T-helper 1 cell treated with Interleukin-12 subunit alpha and Interleukin-12 subunit beta and Interleukin-4 antibody, amounts not matched to agents 30 ng/mL and 1 ng/mL, for 36 hours (primary cell): Measurements from ENCODE around the gene SLC25A27. TPM values are rescaled to one million over a fixed set of nuclear protein-coding genes. Genes with fewer than 3 reads are reported as not detected.
"Not testable (repeated sequence)": the region's sequence is repeated elsewhere in the genome, so short reads cannot be mapped to it uniquely, and the experiment has no call there.

Experiments
- intact Hi-C: fragments of 100-400 bp; cut with micrococcal nuclease; formaldehyde crosslinking; loops from one replicate; pipeline ENCODE4 v1.15.1; 2024
- total RNA-seq: library from RNA; stranded (reverse); gene quantifications from 2 replicates; pipeline ENCODE4 v1.2.3, GENCODE V29; 2022

SLC25A27 gene, protein sequence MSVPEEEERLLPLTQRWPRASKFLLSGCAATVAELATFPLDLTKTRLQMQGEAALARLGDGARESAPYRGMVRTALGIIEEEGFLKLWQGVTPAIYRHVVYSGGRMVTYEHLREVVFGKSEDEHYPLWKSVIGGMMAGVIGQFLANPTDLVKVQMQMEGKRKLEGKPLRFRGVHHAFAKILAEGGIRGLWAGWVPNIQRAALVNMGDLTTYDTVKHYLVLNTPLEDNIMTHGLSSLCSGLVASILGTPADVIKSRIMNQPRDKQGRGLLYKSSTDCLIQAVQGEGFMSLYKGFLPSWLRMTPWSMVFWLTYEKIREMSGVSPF
- not detected in 2 replicates for total RNA-seq

DNA sequence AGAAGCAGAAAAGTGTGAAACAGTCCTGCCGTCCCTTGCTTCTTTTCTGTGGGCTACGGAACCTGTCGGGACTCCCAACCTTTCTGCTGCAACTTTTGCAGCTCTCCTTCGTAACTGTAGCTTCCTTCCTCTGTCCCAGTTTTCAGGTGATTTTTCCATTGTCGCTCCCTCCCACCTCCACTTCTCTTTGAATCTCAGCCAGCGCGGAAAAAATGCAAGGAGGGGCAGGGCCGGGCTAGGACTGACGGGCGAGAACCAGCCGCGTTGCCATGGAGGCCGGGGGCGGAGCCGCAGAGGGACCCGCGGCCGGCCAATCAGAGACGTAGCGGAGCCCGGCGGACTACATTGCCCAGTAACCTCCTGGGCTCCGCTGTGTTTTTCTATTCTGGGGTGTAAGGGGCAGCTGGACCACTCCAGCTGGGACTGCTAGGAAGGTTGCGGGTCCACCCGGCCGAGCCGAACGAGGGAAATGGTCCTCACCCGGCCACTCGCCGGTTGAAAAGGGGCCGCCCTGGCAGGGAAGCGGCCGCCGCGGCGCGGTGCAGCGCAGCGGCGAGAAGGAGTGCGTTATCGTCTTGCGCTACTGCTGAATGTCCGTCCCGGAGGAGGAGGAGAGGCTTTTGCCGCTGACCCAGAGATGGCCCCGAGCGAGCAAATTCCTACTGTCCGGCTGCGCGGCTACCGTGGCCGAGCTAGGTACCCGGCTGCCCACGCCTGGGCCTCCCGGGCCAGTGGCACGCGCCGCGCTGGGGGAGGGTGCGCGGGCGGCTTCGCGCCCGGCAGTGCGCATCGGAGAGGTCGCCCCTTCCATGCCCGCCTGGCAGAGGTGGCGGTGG is at the start of gene SLC25A27, which contains the start of gene CYP39A1:
TSS of gene SLC25A27 (plus strand) at position 373 of the 836 bp plus-strand sequence. CDS start at position 591, 218 bp downstream.
TSS of gene CYP39A1 (minus strand) at position 216 of the 836 bp plus-strand sequence. CDS start 236 bp downstream, outside the sequence.
- intact Hi-C loops, result loop anchor here (1.0 to 5.0 kb wide), 3 partner anchors 524 to 824 kb away; partner anchors contain the start of genes CD2AP and ENPP4

DNA sequence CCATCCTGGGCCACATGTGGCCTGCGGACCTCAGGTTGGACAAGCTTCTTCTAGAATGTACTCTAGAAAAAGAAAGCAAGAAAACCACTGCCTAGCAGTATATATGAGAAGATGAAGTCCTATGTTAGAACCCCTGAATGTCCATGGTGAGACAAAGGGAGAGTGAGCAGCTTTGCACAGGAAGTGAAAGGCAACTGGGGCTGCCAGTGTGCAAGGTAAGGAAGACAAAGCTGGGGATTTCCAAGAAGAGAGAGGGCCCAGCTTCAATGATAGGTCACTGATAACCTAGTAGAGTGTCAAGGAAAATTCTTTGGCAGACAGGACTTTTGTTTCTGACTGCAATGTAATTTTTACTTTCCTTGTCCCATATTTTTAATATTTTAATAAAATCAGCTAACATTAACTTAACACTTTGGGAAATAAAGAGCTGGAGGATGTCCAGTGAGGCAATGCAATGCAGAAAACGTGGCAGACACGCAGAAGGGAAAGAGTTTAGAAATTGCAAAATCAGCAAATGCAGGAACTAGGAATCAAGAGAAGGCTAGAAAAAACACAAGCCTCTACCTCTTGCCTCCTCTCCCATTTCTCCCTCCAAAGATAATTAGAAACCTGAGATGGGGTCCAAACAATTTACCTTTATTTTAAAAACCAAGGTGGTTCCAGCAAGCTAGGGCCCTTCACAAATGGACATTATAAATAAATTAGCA is 47.5 kb upstream of the SLC25A27 start:
- intact Hi-C loops, result no loop called here

DNA sequence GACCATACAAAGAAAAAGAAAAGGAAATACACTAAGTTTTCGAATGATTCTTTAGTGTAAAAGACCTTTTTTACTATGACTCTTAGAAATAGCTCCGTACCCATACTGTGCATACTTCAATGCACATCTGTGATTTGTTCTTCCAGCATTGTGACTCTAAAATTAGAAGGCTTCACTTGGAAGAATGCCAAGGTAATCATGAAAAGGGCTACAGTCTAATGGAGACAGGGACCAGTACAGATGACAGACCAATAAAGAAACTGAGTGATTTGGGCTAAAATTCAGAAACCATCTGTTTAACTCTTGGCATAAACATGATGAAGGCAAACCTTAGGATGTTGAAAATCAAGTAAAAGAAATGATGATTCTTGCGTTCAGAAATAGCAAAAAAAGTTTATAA is 46.4 kb upstream of the SLC25A27 start:
- intact Hi-C loops, result no loop called here

DNA sequence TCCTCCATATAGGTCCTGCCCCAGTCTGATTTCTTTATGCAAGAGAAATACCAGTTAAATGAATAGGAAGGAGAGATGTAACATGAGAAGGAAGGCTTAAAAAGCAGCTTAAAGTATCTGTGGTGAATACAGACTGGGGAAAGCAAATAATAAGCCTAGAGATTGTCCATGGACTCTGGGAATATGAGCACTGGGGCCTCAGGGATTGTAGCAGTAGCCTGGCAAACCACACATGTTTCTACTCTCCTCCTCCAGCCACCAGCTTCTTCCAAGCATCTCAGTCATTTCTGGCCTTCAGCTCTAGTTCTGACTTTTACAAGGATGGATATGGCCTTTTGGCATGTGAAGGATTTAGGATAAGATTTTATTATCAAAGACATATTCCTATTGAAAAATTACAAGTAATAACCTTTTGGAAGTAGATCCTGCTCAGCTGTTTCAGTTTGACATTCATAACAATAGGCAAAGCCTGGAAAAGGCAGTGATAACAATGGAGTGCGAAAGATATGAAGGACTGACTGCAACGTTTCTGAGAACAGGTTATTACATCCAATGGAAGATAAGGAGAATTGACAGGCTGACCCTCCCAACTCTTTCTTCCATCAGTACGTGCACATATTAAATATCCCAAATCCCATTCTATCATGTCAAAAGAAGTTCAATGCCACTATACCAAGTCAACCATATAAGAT is 41.8 kb upstream of the SLC25A27 start:
- intact Hi-C loops, result no loop called here

DNA sequence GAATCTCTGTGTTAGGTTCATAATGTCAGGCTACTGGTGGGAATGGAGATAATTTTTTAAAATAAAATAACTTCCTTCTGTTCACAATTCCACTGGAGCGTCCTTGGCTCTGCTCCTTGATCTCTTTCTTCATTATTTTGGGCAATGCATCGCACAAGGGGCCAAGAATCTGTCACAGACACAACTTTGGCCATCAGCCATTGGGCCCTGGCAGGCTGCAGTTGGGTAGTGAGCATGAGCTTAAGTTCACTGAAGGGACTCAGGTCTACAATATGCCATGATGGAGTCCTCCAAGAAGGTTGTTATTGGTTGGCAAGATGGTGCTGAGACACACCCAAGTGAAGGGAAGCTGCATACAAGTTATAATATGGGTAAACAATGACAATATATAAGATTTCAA is 40.1 kb upstream of the SLC25A27 start:
- intact Hi-C loops, result no loop called here

DNA sequence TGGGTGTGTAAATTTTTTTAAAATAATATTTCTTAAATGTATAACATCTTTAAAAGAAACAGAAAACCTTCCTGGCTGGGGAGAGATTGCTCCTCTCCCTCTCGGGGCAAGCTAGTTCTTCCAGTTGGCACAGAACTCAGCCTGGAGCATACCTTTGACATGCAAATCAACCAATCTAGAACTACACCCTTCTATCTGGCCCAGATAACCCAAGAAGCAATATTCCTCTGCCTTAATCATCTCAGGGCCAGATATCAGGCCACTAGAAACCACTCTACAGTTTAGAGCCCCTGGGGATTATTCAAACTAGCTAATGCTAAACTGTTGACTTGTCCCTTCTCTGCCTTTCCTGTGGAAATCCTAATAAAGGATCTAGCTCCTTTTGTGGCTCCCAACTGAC is 34.0 kb upstream of the SLC25A27 start:
- intact Hi-C loops, result no loop called here

DNA sequence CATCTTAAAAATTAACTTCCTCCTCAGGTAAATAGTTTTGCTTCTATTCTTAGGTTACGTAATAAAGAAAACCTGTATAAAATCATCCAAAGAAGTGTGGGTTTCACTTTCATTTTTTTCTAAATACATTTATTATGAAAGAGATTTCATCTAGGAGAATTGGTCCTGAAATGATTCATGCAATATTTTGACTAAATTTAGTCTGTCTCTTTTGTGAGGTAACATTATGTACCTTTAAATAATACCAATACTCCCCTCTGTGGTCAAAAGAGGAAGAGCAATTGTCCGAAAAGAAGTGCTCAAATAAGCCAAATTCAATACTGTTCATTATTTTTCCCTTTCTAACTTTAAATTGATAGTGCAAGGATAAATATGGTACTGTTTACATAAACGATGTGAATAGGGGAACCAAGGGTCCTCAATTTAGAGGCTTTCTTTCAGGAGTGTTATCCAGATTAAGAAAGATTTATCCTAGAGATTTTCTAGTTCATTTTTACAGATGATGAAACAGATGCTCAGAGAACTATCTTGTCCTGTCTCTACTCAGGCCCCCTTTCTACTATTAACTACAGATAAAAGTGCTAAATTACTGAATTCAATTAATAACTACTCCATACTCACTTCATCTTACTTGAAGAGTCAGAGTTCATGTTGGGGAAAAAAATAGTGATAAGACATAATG is 26.4 kb upstream of the SLC25A27 start:
- intact Hi-C loops, result loop anchor here (1.0 kb wide), 4 partner anchors 207 to 696 kb away; no protein-coding TSS in a partner anchor

DNA sequence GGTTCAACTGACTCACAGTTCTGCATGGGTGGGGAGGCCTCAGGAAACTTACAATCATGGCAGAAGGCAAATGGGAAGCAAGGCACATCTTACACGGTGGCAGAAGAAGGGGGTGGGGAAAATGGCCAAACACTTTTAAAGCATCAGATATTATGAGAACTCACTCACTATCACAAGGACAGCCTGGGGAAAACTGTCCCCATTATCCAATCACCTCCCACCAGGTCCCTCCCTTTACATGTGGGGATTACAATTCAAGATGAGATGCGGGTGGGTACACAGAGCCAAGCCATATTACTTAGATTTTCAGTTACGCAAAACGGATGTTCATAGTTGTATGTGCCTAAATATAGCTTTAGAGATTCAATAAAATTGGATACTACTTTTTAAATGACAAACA is 25.8 kb upstream of the SLC25A27 start:
- intact Hi-C loops, result loop anchor here (1.0 kb wide), 4 partner anchors 208 to 697 kb away; no protein-coding TSS in a partner anchor

DNA sequence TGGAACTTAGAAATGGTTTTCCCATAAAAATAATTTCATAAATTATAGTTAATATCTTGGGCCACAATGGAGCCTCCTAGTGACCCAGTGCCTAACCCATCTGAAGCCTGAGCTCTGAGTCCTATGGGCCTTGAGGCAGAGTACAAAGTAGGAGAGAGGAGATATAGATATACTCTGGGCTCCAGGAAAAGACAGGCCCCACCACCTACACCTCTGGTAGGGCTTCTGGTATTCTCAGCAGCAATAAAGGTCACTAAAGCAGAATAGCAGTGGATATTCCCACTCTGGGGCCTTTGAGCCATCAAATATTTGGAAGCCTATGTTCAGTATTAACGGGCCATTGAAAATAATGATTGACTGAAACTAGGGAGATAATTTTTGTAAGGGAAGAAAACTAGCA is 24.3 kb upstream of the SLC25A27 start:
- intact Hi-C loops, result no loop called here

DNA sequence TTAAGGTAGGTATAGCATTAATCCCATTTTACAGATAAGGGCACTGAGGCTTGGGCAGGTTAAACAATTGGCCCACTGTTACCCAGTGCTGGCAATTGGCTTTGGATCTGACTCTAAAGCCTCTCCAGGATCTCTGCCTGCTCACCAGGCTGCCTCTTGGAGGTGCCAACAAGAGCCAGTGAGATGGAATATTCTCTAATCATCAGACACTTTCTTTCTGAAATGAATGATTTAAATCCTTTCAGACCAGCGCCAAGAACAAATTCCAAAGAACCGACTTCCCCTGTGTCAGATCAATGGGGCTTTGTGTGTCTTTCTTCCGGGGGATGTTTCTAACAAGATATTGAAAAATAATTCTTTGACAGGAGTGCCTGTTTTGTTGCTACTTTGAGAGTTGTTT is 23.8 kb upstream of the SLC25A27 start:
- intact Hi-C loops, result no loop called here

DNA sequence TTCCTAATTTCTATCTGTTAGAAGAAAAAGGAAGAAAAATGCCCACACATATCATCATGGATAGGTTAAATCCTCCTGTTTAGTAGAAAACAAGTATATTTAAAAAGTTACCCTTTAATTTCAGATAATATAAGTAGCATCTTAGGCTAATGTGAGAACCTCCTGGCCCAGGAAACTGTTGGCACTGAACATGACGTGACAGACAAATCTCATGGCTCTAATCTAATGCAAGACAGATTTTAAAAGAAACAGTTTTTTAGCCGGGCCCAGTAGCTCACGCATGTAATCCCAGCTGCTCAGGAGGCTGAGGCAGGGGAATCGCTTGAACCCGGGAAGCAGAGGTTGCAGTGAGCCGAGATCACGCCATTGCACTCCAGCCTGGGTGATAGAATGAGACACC is 23.1 kb upstream of the SLC25A27 start:
- intact Hi-C loops, result no loop called here

DNA sequence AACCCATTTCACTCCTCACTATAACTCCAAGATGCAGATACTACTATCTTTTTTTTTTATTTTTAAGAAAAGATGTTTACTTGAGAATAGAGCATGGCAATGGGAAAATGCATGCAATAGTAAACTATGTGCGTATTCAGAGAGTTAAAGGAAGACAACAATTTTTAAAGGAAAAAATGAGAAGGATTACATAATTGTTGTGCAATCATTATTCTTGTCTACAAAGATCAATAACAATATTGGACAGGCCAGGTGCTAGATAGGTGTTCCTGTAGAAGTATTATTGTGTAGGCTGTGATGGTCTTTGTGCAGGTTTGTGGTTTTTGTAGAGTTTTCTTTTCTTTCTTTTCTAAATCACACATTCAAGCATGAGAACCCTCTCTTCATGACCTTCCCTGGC is 20.7 kb upstream of the SLC25A27 start:
- intact Hi-C loops, result no loop called here

DNA sequence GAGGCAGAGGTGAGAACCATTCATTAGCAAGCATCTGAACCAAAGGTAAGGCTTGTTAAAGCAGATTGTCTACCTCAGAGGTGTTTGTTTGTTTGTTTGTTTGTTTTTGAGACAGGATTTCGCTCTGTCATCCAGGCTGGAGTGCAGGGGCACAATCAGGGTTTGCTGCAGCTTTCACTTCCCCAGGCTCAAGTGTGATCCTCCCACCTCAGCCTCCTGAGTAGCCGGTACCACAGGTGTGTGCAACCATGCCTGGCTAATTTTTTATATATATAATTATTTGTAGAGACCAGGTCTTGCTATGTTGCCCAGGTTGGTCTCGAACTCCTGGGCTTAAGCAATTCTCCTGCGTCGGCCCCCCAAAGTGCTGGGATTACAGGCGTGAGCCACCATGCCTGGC is 17.3 kb upstream of the SLC25A27 start:
- intact Hi-C loops, result no loop called here

DNA sequence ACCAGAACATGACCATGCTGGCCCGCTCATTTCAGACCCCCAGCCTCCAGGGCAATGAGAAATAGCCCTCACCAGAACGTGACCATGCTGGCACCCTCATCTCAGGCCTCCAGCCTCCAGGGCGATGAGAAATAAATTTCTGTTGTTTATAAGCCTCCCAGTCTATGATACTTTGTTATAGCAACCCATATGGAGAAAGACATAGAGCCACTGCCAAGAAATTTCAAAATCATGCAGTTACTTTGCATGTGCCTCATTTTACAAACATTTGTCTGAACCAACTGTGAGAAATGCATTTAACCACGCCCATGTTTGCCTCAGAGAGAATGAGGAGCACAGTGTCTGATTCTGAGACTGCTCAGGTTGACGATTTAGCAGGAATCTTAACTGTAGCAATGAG is 15.6 kb upstream of the SLC25A27 start:
- intact Hi-C loops, result no loop called here

DNA sequence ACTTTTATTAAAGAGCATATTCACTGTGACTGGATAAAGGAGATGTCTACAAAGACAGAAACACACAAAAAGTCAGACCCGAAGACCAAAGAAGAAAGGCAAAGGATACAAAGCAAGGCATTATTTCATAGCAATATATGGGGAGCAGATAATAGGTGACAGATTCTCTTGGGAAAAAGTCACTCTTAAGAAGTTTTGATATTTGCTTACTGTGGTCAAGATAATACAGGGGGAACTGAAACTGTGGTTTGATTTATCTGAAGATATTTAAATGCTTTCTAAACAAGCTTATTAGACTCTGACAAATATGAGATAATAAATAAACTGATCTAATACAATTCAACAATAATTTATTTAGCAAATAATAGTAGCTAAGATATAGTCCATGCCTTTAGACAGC is 14.8 kb upstream of the SLC25A27 start:
- intact Hi-C loops, result no loop called here

DNA sequence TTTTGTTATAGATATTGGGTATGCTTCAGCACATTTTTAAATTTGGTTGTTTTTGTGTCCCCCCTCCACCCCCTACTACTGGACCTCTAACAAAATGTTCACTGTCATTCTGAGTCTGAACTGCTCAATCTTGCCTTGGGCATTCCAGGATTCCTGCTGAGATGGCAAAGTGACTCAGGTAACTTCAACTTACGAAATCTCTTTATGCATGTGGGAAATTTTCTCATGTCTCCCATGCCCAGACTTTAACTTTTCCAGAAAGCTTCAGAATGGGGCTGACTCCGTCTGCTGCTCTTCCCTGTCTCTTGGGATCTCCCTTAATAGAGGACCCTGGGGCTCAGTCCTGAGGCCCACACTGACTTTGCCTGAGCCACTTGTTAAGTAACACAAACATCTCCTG is 14.1 kb upstream of the SLC25A27 start:
- intact Hi-C loops, result no loop called here

DNA sequence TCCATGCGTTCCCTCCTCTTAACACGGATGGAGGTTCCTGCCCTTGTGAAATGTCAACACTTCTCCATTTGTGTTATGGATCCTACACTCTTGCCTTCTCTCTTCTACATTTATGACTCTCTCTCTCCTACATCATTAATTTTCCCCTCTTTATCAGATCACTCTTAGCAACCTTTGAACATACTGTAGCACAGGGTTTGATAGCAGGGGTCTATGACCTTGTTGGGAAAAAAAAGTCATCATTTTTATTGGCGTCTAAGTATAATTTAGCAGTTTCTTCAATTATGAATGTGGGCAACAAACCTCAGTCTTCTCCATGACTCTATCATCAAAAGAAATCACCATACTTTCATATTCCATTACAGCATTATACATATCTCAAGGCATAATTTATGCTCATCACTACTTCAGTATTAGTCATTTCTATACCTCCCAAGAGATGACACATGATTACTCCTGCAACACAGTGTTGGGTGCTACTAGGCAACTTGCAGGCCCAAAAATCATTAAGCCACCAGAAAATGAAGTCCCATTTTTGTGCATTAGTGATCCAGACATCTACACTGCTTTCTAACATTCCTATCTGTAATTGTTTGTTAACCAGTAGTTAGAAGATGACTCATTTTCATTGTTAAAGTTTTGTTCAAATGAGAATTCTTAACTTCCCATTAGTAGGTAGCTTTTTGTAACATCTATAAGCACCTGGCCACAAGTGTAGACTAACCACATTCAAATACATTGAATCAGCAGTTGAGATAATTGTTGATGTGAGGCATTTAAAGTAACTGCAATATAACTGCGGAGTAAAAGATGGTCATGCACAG is 9.6 kb upstream of the SLC25A27 start:
- intact Hi-C loops, result no loop called here

DNA sequence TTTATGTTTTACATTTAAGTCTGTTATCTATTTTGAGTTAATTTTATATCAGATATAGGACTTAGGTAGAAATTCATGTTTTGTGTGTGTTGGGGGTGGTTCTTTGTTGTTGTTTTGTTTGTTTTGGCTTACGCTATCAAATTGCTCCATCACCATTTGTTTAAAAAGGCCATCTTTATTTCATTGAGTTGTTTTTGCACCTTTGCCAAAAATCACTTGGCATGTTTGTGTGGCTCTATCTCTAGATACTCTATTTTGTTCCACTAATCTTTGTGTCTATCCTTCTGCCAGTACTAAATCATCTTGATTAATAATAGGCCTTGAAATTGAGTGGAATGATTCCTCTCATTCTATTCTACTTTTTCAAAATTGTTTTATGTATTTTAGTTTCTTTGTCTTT is 7.5 kb upstream of the SLC25A27 start:
- intact Hi-C loops, result no loop called here

DNA sequence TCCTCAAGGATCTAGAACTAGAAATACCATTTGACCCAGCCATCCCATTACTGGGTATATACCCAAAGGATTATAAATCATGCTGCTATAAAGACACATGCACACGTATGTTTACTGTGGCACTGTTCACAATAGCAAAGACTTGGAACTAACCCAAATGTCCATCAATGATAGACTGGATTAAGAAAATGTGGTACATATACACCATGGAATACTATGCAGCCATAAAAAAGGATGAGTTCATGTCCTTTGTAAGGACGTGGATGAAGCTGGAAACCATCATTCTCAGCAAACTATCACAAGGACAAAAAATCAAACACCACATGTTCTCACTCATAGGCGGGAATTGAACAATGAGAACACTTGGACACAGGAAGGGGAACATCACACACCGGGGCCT is 4.7 kb upstream of the SLC25A27 start:
- intact Hi-C loops, result not testable (repeated sequence)
